Esophagus muscularis mucosa (tissue), 4 donors: ENCODE data around the gene TNFRSF1B. TPM values are rescaled to one million over a fixed set of nuclear protein-coding genes. Genes with fewer than 3 reads are reported as not detected.

Experiments used
- DNase-seq: peaks from one replicate; pipeline ENCODE4 v3.0.0-alpha.2; 2017; ENCODE audit errors: extremely low spot score
- H3K27ac ChIP-seq, 4 donors: fragments of 200-600 bp; sonication (generic); replicated peaks in 1 of 4; 1 replicate in 3 of 4; 2 replicates in 1 of 4; pipeline ENCODE4 v1.5.1; 2016 to 2019; ENCODE audit warnings: mild to moderate bottlenecking in 1 of 4
- H3K27me3 ChIP-seq, 4 donors: fragments of 200-600 bp; sonication (generic); one replicate each; pipeline versions ENCODE4 v1.5.1 to v1.6.0; 2016 to 2019
- H3K36me3 ChIP-seq, 4 donors: fragments of 200-600 bp; sonication (generic); one replicate each; pipeline ENCODE4 v1.5.1; 2016 to 2019
- H3K4me1 ChIP-seq, 4 donors: fragments of 200-600 bp; sonication (generic); one replicate each; pipeline ENCODE4 v1.5.1; 2016 to 2019
- H3K4me3 ChIP-seq, 4 donors: fragments of 200-600 bp; sonication (generic); 1 replicate in 2 of 4; 2 replicates in 2 of 4; pipeline ENCODE4 v1.5.1; 2016 to 2019; ENCODE audit warnings: mild to moderate bottlenecking in 4 of 4, moderate library complexity in 1 of 4
- H3K9me3 ChIP-seq, 4 donors: fragments of 200-600 bp; sonication (generic); 1 replicate in 3 of 4; 2 replicates in 1 of 4; pipeline ENCODE4 v1.5.1; 2016 to 2019
- CTCF ChIP-seq, 3 experiments: fragments of 200-600 bp in 2 of 3; fragments of 450-650 bp in 1 of 3; sonication (generic) in 2 of 3; IDR thresholded peaks; one replicate each; pipeline ENCODE4 v1.5.1; 2017 to 2019; ENCODE audit warnings: antibody characterized with exemption in 3 of 3, mild to moderate bottlenecking in 2 of 3, moderate library complexity in 1 of 3
- EP300 ChIP-seq: sonication (generic); formaldehyde crosslinking; IDR thresholded peaks from one replicate; pipeline ENCODE4 v1.6.1; 2017; ENCODE audit warnings: antibody characterized with exemption
- POLR2A ChIP-seq: fragments of 450-650 bp; IDR thresholded peaks from one replicate; pipeline ENCODE4 v1.6.1; 2017; ENCODE audit warnings: antibody characterized with exemption, moderate library complexity, mild to moderate bottlenecking, low read depth
- POLR2AphosphoS5 ChIP-seq, 2 donors: sonication (generic); formaldehyde crosslinking; IDR thresholded peaks; one replicate each; pipeline ENCODE4 v1.6.1; 2017; ENCODE audit warnings: antibody characterized with exemption in 2 of 2
- WGBS: methylation state at CpG from one replicate; pipeline ENCODE4 v1.1.5; 2018; 5-methylcytosine and 5-hydroxymethylcytosine counted together
- intact Hi-C: fragments of 100-400 bp; cut with DNase I; formaldehyde crosslinking; loops from one replicate; pipeline ENCODE4 v1.15.1; 2023
- small RNA-seq, 3 donors: library from RNA; depleted of rRNA; stranded (forward); fragments of <200 nt; gene quantifications; one replicate each; pipeline ENCODE3, GENCODE V24; 2016
- total RNA-seq, 4 donors: library from RNA; depleted of rRNA; stranded (reverse); fragments of >200 nt; gene quantifications; one replicate each; pipeline versions ENCODE4 v1.1.0 to v1.2.1, GENCODE V29; 2016

Gene TNFRSF1B
- total RNA-seq, 4 donors from 2014 or later: 15.4 to 55.5 (median 32.4) TPM

GRCh38 chr1:12249748-12250147 is 83.0 kb downstream of the TNFRSF1B start:
- WGBS: 80% methylated on average over 6 of the region's 6 CpGs
- peaks cover 47 to 100% (median 83%) of the 10 kb centered on the region in 4 donors for H3K36me3 ChIP-seq
- intact Hi-C loops: no loop called here

GRCh38 chr1:12251442-12251841 is 84.7 kb downstream of the TNFRSF1B start:
- WGBS: 69% methylated on average over 5 of the region's 5 CpGs
- H3K4me1 ChIP-seq: no peaks in the 10 kb centered on the region
- no peaks in the 10 kb centered on the region for H3K27me3 ChIP-seq
- no peak for TF ChIP-seq CTCF (IDR thresholded peaks at IDR 0.05)
- no peak for TF ChIP-seq EP300
- TF ChIP-seq POLR2AphosphoS5 (IDR thresholded peaks at IDR 0.05): no peak
- no peak for TF ChIP-seq POLR2A
- H3K36me3 ChIP-seq: peaks cover 42 to 100% (median 81%) of the 10 kb centered on the region in 4 donors
- DNase-seq: no peak
- intact Hi-C loops: no loop called here
- no peaks in the 10 kb centered on the region for H3K9me3 ChIP-seq
- H3K4me3 ChIP-seq: no peak overlapping the region
- H3K27ac ChIP-seq: no peak overlapping the region

More at GRCh38 chr1:12249748-12250147, 83.0 kb downstream of the TNFRSF1B start:
- Histone ChIP-seq H3K4me1 (no peaks in the 10 kb centered on the region), H3K27me3 (no peaks in the 10 kb centered on the region), H3K27ac (no peak overlapping the region), H3K9me3 (no peaks in the 10 kb centered on the region), H3K4me3 (no peak overlapping the region)
- DNase-seq: no peak
- no peak for TF ChIP-seq EP300
- TF ChIP-seq POLR2A: no peak
- TF ChIP-seq POLR2AphosphoS5 (IDR thresholded peaks at IDR 0.05): no peak
- no peak for TF ChIP-seq CTCF (IDR thresholded peaks at IDR 0.05)

- 100% methylated on average over 2 of the region's 2 CpGs for WGBS
- Histone ChIP-seq H3K36me3 (peaks cover 64 to 100% (median 87%) of the 10 kb centered on the region in 4 donors), H3K4me1 (no peaks in the 10 kb centered on the region), H3K27me3 (no peaks in the 10 kb centered on the region), H3K9me3 (no peaks in the 10 kb centered on the region), H3K27ac (no peak overlapping the region), H3K4me3 (no peak overlapping the region)
- no peak for TF ChIP-seq POLR2A
- intact Hi-C loops: no loop called here
- DNase-seq: no peak
Observed at GRCh38 chr1:12255913-12256312, 89.1 kb downstream of the TNFRSF1B start.

- WGBS: 89% methylated on average over 7 of the region's 7 CpGs
- Histone ChIP-seq H3K9me3 (no peaks in the 10 kb centered on the region), H3K27ac (no peak overlapping the region), H3K4me3 (no peak overlapping the region), H3K36me3 (peaks cover 73 to 100% (median 90%) of the 10 kb centered on the region in 4 donors), H3K4me1 (no peaks in the 10 kb centered on the region), H3K27me3 (no peaks in the 10 kb centered on the region)
- intact Hi-C loops: no loop called here
- TF ChIP-seq POLR2AphosphoS5 (IDR thresholded peaks at IDR 0.05) (no peak), POLR2A (no peak), CTCF (IDR thresholded peaks at IDR 0.05) (no peak), EP300 (no peak)
- no peak for DNase-seq
Observed at GRCh38 chr1:12258272-12258671, 91.5 kb downstream of the TNFRSF1B start.

Small RNA genes lying within 50 kb of the gene (small RNA-seq; reads per million reads assigned to genes)
- gene MIR4632 (0 reads per million in 3 donors), gene RF00156 (0 reads per million in 3 donors)

Other genes with a start within 250 kb of the TNFRSF1B start
- 100 to 1,000 TPM in 2 of 4 donors, 10 to 100 TPM in 2; 77.7 to 145 (median 104) TPM for gene KIAA2013, start 240.6 kb upstream of the TNFRSF1B start, total RNA-seq
- gene PLOD1, start 232.3 kb upstream of the TNFRSF1B start, total RNA-seq: 100 to 1,000 TPM in 1 of 4 donors, 10 to 100 TPM in 3; 67.5 to 111 (median 75.0) TPM
- 100 to 1,000 TPM; 166 to 242 (median 191) TPM for gene MFN2, start 186.5 kb upstream of the TNFRSF1B start, total RNA-seq
- gene MIIP, start 147.5 kb upstream of the TNFRSF1B start, total RNA-seq: 10 to 100 TPM; 30.7 to 52.3 (median 39.8) TPM
- 1 to 10 TPM in 3 of 4 donors, under 1 TPM in 1; 0.83 to 2.8 (median 2.3) TPM for gene TNFRSF8, start 103.7 kb upstream of the TNFRSF1B start, total RNA-seq
- gene VPS13D, start 63.0 kb downstream of the TNFRSF1B start, total RNA-seq: 10 to 100 TPM; 67.8 to 93.3 (median 85.4) TPM